Common myeloid progenitor, CD34-positive (primary cell): ENCODE results near the gene RASA4B.
A peak's percentile ranks its signal among the peaks of the same experiment; 100 is the strongest.
"Not testable (repeated sequence)": the region's sequence is repeated elsewhere in the genome, so short reads cannot be mapped to it uniquely, and the experiment has no call there.

ENCODE experiments used
- CTCF ChIA-PET: fragments of 350-600 bp; sonication (Branson Sonifier 250); formaldehyde crosslinking; loops from one replicate; lab custom pipeline; 2021; ENCODE audit warnings: antibody characterized with exemption; lab: Charles Lee
- POLR2A ChIA-PET: fragments of 350-600 bp; sonication (Branson Sonifier 250); formaldehyde crosslinking; loops from one replicate; lab custom pipeline; 2021; ENCODE audit warnings: antibody characterized with exemption; lab: Charles Lee
- DNase-seq, 3 donors: peaks; one replicate each; pipeline versions ENCODE4 v3.0.0 to v3.0.0-alpha.2; 2013
- H3K27ac ChIP-seq, 2 experiments: 1 replicate in 1 of 2; 2 replicates in 1 of 2; pipeline ENCODE4 v1.7.0; 2013; ENCODE audit warnings: inconsistent platforms in 2 of 2, low read length in 2 of 2, mild to moderate bottlenecking in 2 of 2, low read depth in 1 of 2, moderate library complexity in 1 of 2; ENCODE audit not compliant: severe bottlenecking in 2 of 2, insufficient read depth in 1 of 2, poor library complexity in 1 of 2
- H3K27me3 ChIP-seq, 5 experiments: replicated peaks in 2 of 5; 1 replicate in 3 of 5; 2 replicates in 2 of 5; pipeline versions ENCODE4 v1.6.1 to v1.7.0; 2013; ENCODE audit warnings: low read length in 4 of 5, mild to moderate bottlenecking in 2 of 5, moderate library complexity in 2 of 5, inconsistent platforms in 1 of 5; ENCODE audit not compliant: insufficient read depth in 5 of 5, control insufficient read depth in 4 of 5
- H3K36me3 ChIP-seq, 4 experiments: 1 replicate in 2 of 4; 2 replicates in 2 of 4; pipeline versions ENCODE4 v1.6.1 to v1.7.0; 2013; ENCODE audit warnings: low read length in 3 of 4, control low read depth in 1 of 4, mild to moderate bottlenecking in 1 of 4; ENCODE audit not compliant: control insufficient read depth in 4 of 4, insufficient read depth in 4 of 4
- H3K4me1 ChIP-seq, 4 experiments: 1 replicate in 3 of 4; 2 replicates in 1 of 4; pipeline versions ENCODE4 v1.6.1 to v1.7.1; 2013; ENCODE audit warnings: low read length in 3 of 4, mild to moderate bottlenecking in 3 of 4, control low read depth in 1 of 4, inconsistent platforms in 1 of 4, moderate library complexity in 1 of 4; ENCODE audit not compliant: control insufficient read depth in 4 of 4, insufficient read depth in 4 of 4; ENCODE audit errors: control extremely low read depth in 1 of 4
- H3K4me3 ChIP-seq, 7 experiments: 1 replicate in 4 of 7; 2 replicates in 3 of 7; pipeline versions ENCODE4 v1.5.1 to v1.7.0; 2013; ENCODE audit warnings: mild to moderate bottlenecking in 7 of 7, low read length in 6 of 7, moderate library complexity in 6 of 7, inconsistent platforms in 2 of 7, low read depth in 2 of 7, control low read depth in 1 of 7; ENCODE audit not compliant: insufficient read depth in 4 of 7, control insufficient read depth in 1 of 7; ENCODE audit errors: extremely low read depth in 1 of 7
- H3K9me3 ChIP-seq, 5 experiments: 1 replicate in 4 of 5; 2 replicates in 1 of 5; pipeline versions ENCODE4 v1.6.1 to v1.7.1; 2013; ENCODE audit warnings: low read length in 4 of 5, mild to moderate bottlenecking in 2 of 5, inconsistent platforms in 1 of 5, low read depth in 1 of 5, moderate library complexity in 1 of 5; ENCODE audit not compliant: control insufficient read depth in 4 of 5, insufficient read depth in 2 of 5; ENCODE audit errors: control extremely low read depth in 1 of 5
- WGBS: methylation state at CpG from one replicate; pipeline ENCODE4 v1.1.5; 2013; ENCODE audit not compliant: insufficient coverage; 5-methylcytosine and 5-hydroxymethylcytosine counted together

RASA4B gene

DNA sequence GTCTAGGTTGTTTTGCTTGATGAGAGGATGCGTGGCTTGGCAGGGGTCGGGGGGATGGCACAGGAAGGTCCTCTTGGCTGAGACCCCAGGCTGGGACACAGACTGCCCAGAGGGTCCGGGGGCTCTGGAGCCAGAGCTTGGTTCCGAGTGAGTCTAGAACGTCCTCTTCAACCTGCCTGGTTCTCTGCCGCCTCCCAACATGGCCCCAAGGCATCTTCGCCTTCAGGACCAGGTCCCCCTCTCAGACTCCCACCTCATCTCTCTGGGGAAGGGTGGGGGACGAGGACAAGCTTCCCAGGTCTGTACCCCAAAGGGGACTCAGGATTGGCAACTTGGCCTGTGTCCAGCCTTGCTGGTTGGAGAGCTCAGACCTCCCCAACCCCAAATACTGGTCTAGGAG, 24.5 kb upstream of the RASA4B start:
- DNase-seq, H3K27ac ChIP-seq, H3K27me3 ChIP-seq, H3K36me3 ChIP-seq, CTCF ChIA-PET, H3K4me3 ChIP-seq, H3K9me3 ChIP-seq, POLR2A ChIA-PET, H3K4me1 ChIP-seq: not testable (repeated sequence)
- no CpG with 5 or more reads among the region's 8 CpGs for WGBS

DNA sequence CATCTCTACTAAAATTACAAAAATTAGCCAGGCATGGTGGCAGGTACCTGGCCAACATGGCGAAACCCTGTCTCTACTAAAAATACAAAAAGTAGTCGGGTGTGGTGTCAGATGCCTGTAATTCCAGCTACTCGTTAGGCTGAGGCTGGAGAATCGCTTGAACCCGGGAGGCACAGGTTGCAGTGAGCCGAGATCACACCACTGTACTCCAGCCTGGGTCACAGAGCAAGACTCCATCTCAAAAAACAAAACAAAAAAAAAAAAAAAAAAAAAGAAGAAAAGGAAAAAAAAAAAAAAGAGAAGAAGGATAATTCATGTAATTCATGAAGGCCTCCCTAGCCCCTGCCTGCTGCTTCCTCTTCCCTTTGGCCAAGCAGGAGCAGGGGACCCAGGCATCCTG, 23.0 kb upstream of the RASA4B start:
- CTCF ChIA-PET, H3K9me3 ChIP-seq, H3K4me3 ChIP-seq, H3K27ac ChIP-seq, H3K4me1 ChIP-seq, H3K27me3 ChIP-seq, H3K36me3 ChIP-seq, DNase-seq, POLR2A ChIA-PET: not testable (repeated sequence)
- no CpG with 5 or more reads among the region's 6 CpGs for WGBS

DNA sequence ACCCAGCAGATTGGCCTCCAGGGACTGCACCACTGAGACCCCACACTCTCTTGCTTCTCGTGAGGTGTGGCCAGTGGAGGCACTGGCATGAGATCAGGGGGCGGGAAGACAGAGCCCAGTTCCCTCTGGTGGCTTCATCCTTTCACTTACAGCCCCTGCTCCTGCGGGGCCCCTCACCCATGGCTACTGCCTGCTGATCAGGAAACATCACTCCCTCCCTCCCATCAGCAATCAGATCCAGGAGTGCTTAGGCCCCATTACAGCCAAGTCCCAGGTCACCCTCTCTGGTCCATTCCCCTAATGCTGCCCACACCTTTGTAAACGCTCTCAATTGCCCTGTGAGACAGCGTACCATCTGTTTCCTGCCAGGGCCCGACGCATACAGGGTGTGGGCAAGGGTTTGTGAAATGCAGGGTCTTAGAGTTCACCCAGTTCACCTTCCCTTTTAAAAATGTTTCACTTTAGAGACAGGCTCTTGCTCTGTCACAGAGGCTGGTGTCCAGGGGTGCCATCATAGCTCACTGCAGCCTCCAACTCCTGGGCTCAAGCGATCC, 17.6 kb upstream of the RASA4B start:
- H3K9me3 ChIP-seq, H3K4me1 ChIP-seq, CTCF ChIA-PET, H3K27me3 ChIP-seq, POLR2A ChIA-PET, H3K4me3 ChIP-seq, H3K36me3 ChIP-seq, H3K27ac ChIP-seq: not testable (repeated sequence)
- DNase-seq, result peak in 2 of 3 donors; percentile 13 to 53
- WGBS, result no CpG with 5 or more reads among the region's 8 CpGs

DNA sequence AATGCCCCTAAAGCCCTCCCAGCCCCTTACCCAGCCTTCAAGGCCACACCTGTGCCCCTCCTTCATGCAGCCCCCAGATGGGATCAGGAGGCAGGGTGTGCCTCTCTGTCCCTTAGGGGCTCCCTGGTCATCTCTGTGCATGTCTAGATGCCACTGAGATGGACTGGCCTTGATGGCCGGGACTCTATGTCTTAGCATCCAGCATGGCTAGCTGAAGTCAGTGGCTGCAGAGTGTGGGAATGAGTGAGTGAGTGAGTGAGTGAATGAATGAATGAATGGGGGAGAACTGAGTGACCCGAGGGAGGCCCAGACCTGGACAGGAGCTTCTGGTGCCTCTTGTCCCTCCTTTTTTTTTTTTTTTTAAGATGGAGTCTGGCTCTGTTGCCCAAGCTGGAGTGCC, 14.6 kb upstream of the RASA4B start:
- H3K9me3 ChIP-seq, POLR2A ChIA-PET, H3K4me1 ChIP-seq, DNase-seq, H3K27ac ChIP-seq, H3K4me3 ChIP-seq, CTCF ChIA-PET, H3K36me3 ChIP-seq, H3K27me3 ChIP-seq: not testable (repeated sequence)
- 100% methylated on average over 1 of the region's 2 CpGs for WGBS

GRCh38 chr7:102531583-102531982, 14.0 kb upstream of the RASA4B start:
- H3K36me3 ChIP-seq, DNase-seq, POLR2A ChIA-PET, H3K4me3 ChIP-seq, H3K27me3 ChIP-seq, H3K4me1 ChIP-seq, H3K9me3 ChIP-seq, CTCF ChIA-PET, H3K27ac ChIP-seq: not testable (repeated sequence)
- WGBS, result no CpG with 5 or more reads among the region's 7 CpGs

DNA sequence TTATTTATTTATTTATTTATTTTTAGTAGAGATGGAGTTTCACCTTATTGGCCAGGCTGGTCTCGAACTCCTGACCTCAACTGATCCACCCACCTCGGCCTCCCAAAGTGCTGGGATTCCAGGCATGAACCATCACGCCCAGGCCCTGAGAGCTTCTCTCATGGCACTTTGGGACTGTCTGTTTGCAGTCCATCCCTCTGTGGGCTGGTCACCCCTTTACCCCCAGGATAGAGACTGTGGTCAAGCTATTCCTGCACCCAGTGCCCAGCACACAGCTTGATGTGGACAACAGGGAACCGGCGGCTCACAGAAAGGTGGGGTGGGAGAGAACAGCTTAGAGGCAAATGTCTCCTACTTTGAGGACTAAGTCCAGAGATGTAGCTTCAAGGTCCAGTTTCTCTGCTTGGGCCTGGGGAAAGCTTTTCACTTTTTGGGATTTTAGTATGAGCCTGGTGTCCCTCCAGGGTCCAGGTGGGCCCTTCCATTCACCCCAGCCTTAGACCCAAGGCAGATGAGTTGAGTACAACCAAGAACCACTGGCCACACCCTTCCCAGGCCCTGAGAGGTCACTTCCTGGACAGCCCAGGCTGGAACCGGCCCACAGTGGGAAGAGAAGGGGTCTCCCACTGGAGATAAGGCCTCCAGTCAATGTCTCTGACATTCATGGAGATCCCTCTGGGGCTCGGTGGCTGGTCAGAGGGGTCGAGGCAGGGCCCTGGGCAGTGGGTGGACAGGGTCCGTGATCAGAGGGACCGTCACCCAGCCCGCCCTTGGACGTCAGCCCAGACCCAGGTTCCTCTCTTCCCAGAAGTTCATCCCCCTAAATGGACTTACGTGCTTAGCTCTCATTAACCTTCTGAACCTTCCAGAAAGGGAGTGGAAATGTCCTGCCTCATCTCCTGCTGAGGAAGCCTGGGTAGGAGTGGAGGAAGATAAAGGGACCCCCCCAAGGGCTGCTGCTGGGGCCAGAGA, 10.5 kb upstream of the RASA4B start:
- DNase-seq, H3K4me3 ChIP-seq, CTCF ChIA-PET, H3K9me3 ChIP-seq, H3K4me1 ChIP-seq, H3K27me3 ChIP-seq, POLR2A ChIA-PET, H3K36me3 ChIP-seq, H3K27ac ChIP-seq: not testable (repeated sequence)
- no CpG with 5 or more reads among the region's 13 CpGs for whole genome bisulfite sequencing

GRCh38 chr7:102527182-102527581, 9.6 kb upstream of the RASA4B start:
- H3K27ac ChIP-seq, H3K4me3 ChIP-seq, CTCF ChIA-PET, DNase-seq, H3K9me3 ChIP-seq, H3K4me1 ChIP-seq, H3K27me3 ChIP-seq, POLR2A ChIA-PET, H3K36me3 ChIP-seq: not testable (repeated sequence)
- 100% methylated on average over 1 of the region's 8 CpGs for WGBS
